K562 (cell line): Measurements from ENCODE around the gene LIN28A. TPM values are rescaled to one million over a fixed set of nuclear protein-coding genes. Genes with fewer than 3 reads are reported as not detected.
A peak's percentile ranks its signal among the peaks of the same experiment; 100 is the strongest.

Source experiments
- CBFA2T2 ChIP-seq: fragments of 450-650 bp; conservative IDR thresholded peaks from 2 replicates; pipeline ENCODE4 v1.6.1; 2017; ENCODE audit warnings: mild to moderate bottlenecking
- ELF1 ChIP-seq: fragments of 200-800 bp; sonication (Bioruptor generic); IDR thresholded peaks from 2 replicates; pipeline ENCODE4 v1.6.1; 2016; ENCODE audit warnings: missing genetic modification characterization, missing compliant biosample characterization
- EP300 ChIP-seq: IDR thresholded peaks from 2 replicates; pipeline ENCODE4 v1.6.1; 2012; ENCODE audit warnings: low read length, improper control_type of control experiment
- LARP7 ChIP-seq: fragments of 450-650 bp; IDR thresholded peaks from 2 replicates; pipeline ENCODE4 v1.6.1; 2016
- MEF2A ChIP-seq: IDR thresholded peaks from 2 replicates; pipeline ENCODE4 v1.6.1; 2011; ENCODE audit warnings: low read depth, mild to moderate bottlenecking, low read length, moderate library complexity; ENCODE audit not compliant: control insufficient read depth
- MYBL2 ChIP-seq, 2 experiments: fragments of 450-650 bp in 1 of 2; sonication (generic) in 1 of 2; formaldehyde crosslinking in 1 of 2; IDR thresholded peaks; 2 replicates each; pipeline versions ENCODE4 v1.6.1 to v1.8.1; 2017 to 2022; ENCODE audit warnings: borderline replicate concordance in 1 of 2, inconsistent platforms in 1 of 2, low read depth in 1 of 2, mild to moderate bottlenecking in 1 of 2, missing genetic modification reagents in 1 of 2, moderate library complexity in 1 of 2
- PHB2 ChIP-seq: fragments of 450-650 bp; IDR thresholded peaks from 2 replicates; pipeline ENCODE4 v1.6.1; 2017; ENCODE audit warnings: low read depth
- PML ChIP-seq: IDR thresholded peaks from 2 replicates; pipeline ENCODE4 v1.6.1; 2012; ENCODE audit warnings: low read length, inconsistent platforms
- POLR3A ChIP-seq: IDR thresholded peaks from 2 replicates; pipeline ENCODE4 v1.6.1; 2011; ENCODE audit warnings: borderline replicate concordance, mild to moderate bottlenecking, moderate library complexity; ENCODE audit not compliant: insufficient read length, insufficient read depth; ENCODE audit errors: extremely low read depth
- POU5F1 ChIP-seq: fragments of 150-350 bp; IDR thresholded peaks from 2 replicates; pipeline ENCODE4 v1.6.1; 2014; ENCODE audit warnings: borderline replicate concordance, low read length, low read depth, mild to moderate bottlenecking; ENCODE audit not compliant: partially characterized antibody
- RBM15 ChIP-seq: fragments of 200-400 bp; formaldehyde crosslinking; IDR thresholded peaks from 2 replicates; pipeline ENCODE4 v1.6.1; 2018; ENCODE audit warnings: mild to moderate bottlenecking, low read length, moderate library complexity; ENCODE audit not compliant: insufficient read depth
- SIN3A ChIP-seq, 2 experiments: fragments of 150-350 bp in 1 of 2; IDR thresholded peaks; 2 replicates each; pipeline ENCODE4 v1.6.1; 2011 to 2016; ENCODE audit warnings: borderline replicate concordance in 2 of 2, low read depth in 2 of 2, low read length in 2 of 2, mild to moderate bottlenecking in 2 of 2, moderate library complexity in 2 of 2; ENCODE audit not compliant: control insufficient read depth in 1 of 2
- SP2 ChIP-seq: IDR thresholded peaks from 2 replicates; pipeline ENCODE4 v1.6.1; 2011; ENCODE audit warnings: mild to moderate bottlenecking, low read depth, low read length, moderate library complexity; ENCODE audit not compliant: poor library complexity, severe bottlenecking; ENCODE audit errors: extremely low read depth
- TFE3 ChIP-seq: fragments of 450-650 bp; formaldehyde crosslinking; IDR thresholded peaks from 2 replicates; pipeline ENCODE4 v1.4.0; 2020; ENCODE audit warnings: mild to moderate bottlenecking, mixed read lengths
- ZNF165 ChIP-seq: fragments of 250-450 bp; sonication (Bioruptor Pico); IDR thresholded peaks from 2 replicates; pipeline ENCODE4 v1.4.0; 2020; ENCODE audit warnings: borderline replicate concordance
- ZNF184 ChIP-seq: sonication (generic); formaldehyde crosslinking; IDR thresholded peaks from 2 replicates; pipeline ENCODE4 v1.5.0; 2020; ENCODE audit warnings: missing genetic modification reagents
- ZNF212 ChIP-seq: fragments of 450-650 bp; formaldehyde crosslinking; IDR thresholded peaks from 2 replicates; pipeline ENCODE4 v1.4.0; 2020; ENCODE audit warnings: mild to moderate bottlenecking
- ZNF830 ChIP-seq: fragments of 250-450 bp; sonication (Bioruptor Pico); IDR thresholded peaks from 2 replicates; pipeline ENCODE4 v1.5.0; 2021; ENCODE audit warnings: mild to moderate bottlenecking
- ZSCAN32 ChIP-seq: fragments of 450-650 bp; formaldehyde crosslinking; IDR thresholded peaks from 2 replicates; pipeline ENCODE4 v1.4.0; 2020; ENCODE audit warnings: mild to moderate bottlenecking, moderate library complexity
- polyA plus RNA-seq, 8 experiments: library from polyadenylated mRNA; depleted of rRNA in 4 of 8; stranded (reverse) in 5 of 8; unstranded in 3 of 8; fragments of >200 nt; fragmentation: Nextera tagmentation in 2 of 8; fragmentation: Illumina TruSeq in 1 of 8; extraction: Ambion mirVana in 2 of 8; extraction: Trizol in 1 of 8; gene quantifications; 2 replicates each; pipeline versions ENCODE4 v1.2.1 to v1.2.3, GENCODE V29; 2011 to 2014; ENCODE audit warnings: inconsistent platforms in 1 of 8, missing spikeins in 1 of 8
- total RNA-seq, 7 experiments: library from RNA; depleted of rRNA in 6 of 7; stranded (reverse); fragments of >200 nt in 6 of 7; fragmentation: Illumina TruSeq in 2 of 7; extraction: Trizol in 2 of 7; gene quantifications; 2 replicates each; pipeline versions ENCODE4 v1.2.1 to v1.2.3, GENCODE V29; 2011 to 2021; ENCODE audit warnings: low replicate concordance in 1 of 7
- TF ChIP-seq, protein P1 (sequence below): fragments of 250-450 bp; sonication (Bioruptor Pico); IDR thresholded peaks from 2 replicates; pipeline ENCODE4 v1.6.1; 2021; ENCODE audit warnings: mild to moderate bottlenecking
- TF ChIP-seq, protein P2 (sequence below): fragments of 450-650 bp; formaldehyde crosslinking; IDR thresholded peaks from 2 replicates; pipeline ENCODE4 v1.4.0; 2022; ENCODE audit warnings: missing genetic modification characterization
- TF ChIP-seq, protein P3 (sequence below): fragments of 200-400 bp; formaldehyde crosslinking; IDR thresholded peaks from 2 replicates; pipeline ENCODE4 v1.6.1; 2017; ENCODE audit warnings: mild to moderate bottlenecking, low read depth, low read length, moderate library complexity

The LIN28A gene
- total and polyA plus RNA-seq, 9 of the 15 experiments (the other 6 are each of a cell fraction or from before 2014, with no cell fraction given): 0.80 to 5.4 (median 3.9) TPM

DNA sequence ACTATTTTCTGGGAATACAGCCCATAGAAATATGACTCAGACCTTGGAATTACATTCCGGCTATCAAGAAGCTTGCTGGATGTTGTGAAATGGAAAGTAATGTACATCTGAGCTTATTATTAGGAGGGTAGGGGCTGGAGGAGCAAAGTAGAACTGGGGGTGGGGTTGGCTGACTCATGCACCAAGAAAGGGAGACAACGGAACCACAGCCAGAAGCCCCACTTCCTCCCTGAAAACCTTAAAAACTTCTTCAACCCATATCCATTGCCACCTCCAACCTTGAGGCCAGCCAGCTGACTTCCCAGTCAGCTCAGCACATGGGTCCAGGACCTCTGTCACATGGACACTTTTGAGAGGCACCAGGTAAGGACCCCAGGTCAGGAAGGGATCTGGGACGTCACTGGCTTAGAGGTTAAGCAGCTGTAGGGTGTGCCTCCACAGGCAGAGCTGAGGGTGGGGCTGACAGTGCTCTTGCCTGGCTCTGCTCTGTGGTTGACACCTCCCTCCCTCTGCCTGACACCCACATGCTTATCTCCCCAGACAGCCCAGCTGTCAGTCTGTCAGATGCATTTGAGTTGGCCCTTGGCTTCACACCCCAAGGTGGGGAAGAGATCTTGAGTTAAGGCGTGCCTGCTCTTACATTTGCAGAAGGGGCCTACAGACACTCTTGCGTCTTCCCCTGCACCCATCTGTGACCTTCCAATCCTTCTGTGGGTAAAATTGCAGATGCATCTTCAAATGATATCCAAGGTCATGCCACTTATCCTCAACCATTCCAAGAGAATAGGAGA is 32.3 kb upstream of the LIN28A start (continued):
- TF ChIP-seq EP300: peak; percentile 90
- TF ChIP-seq POU5F1: no peak
- no peak for TF ChIP-seq MYBL2 (IDR thresholded peaks at IDR 0.05; ENCODE audit: low read depth)
- TF ChIP-seq MYBL2 (CRISPR knock-in tag; IDR thresholded peaks at IDR 0.05; ENCODE audit: borderline replicate concordance): no peak
- TF ChIP-seq PHB2: peak; percentile 21; the same call in 1 of the 2 replicates
- TF ChIP-seq PML: peak; percentile 93
- peak; percentile 17; the same call in 1 of the 2 replicates for TF ChIP-seq LARP7
- no peak for TF ChIP-seq TFE3 (CRISPR knock-in tag)
- no peak for TF ChIP-seq ZNF165 (CRISPR knock-in tag)
- peak; percentile 19 for TF ChIP-seq SP2
- no peak for TF ChIP-seq ZSCAN32 (CRISPR knock-in tag)
- TF ChIP-seq ZNF184 (CRISPR knock-in tag): no peak
- peak; percentile 78; the same call in 1 of the 2 replicates for TF ChIP-seq MEF2A
- TF ChIP-seq ELF1: peak; percentile 72
- TF ChIP-seq, protein P1, sequence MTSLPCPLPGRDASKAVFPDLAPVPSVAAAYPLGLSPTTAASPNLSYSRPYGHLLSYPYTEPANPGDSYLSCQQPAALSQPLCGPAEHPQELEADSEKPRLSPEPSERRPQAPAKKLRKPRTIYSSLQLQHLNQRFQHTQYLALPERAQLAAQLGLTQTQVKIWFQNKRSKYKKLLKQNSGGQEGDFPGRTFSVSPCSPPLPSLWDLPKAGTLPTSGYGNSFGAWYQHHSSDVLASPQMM (CRISPR knock-in tag): no peak
- TF ChIP-seq, protein P2, sequence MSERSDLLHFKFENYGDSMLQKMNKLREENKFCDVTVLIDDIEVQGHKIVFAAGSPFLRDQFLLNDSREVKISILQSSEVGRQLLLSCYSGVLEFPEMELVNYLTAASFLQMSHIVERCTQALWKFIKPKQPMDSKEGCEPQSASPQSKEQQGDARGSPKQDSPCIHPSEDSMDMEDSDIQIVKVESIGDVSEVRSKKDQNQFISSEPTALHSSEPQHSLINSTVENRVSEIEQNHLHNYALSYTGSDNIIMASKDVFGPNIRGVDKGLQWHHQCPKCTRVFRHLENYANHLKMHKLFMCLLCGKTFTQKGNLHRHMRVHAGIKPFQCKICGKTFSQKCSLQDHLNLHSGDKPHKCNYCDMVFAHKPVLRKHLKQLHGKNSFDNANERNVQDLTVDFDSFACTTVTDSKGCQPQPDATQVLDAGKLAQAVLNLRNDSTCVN (CRISPR knock-in tag): peak; percentile 1; the same call in 1 of the 2 replicates
- no peak for TF ChIP-seq ZNF830 (CRISPR knock-in tag)
- no peak for TF ChIP-seq ZNF212
- TF ChIP-seq, protein P3, sequence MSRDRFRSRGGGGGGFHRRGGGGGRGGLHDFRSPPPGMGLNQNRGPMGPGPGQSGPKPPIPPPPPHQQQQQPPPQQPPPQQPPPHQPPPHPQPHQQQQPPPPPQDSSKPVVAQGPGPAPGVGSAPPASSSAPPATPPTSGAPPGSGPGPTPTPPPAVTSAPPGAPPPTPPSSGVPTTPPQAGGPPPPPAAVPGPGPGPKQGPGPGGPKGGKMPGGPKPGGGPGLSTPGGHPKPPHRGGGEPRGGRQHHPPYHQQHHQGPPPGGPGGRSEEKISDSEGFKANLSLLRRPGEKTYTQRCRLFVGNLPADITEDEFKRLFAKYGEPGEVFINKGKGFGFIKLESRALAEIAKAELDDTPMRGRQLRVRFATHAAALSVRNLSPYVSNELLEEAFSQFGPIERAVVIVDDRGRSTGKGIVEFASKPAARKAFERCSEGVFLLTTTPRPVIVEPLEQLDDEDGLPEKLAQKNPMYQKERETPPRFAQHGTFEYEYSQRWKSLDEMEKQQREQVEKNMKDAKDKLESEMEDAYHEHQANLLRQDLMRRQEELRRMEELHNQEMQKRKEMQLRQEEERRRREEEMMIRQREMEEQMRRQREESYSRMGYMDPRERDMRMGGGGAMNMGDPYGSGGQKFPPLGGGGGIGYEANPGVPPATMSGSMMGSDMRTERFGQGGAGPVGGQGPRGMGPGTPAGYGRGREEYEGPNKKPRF: no peak
- TF ChIP-seq RBM15: no peak
- peak; percentile 92 to 99 for TF ChIP-seq SIN3A (IDR thresholded peaks at IDR 0.05; ENCODE audit: borderline replicate concordance in 2 of 2, control insufficient read depth in 1 of 2, low read depth in 2 of 2, low read length in 2 of 2)
- no peak for TF ChIP-seq POLR3A
- TF ChIP-seq CBFA2T2: peak; percentile 95
